Measurements from ENCODE around the gene RGS9BP.
"Not testable (repeated sequence)": the region's sequence is repeated elsewhere in the genome, so short reads cannot be mapped to it uniquely, and the experiment has no call there.

DNA sequence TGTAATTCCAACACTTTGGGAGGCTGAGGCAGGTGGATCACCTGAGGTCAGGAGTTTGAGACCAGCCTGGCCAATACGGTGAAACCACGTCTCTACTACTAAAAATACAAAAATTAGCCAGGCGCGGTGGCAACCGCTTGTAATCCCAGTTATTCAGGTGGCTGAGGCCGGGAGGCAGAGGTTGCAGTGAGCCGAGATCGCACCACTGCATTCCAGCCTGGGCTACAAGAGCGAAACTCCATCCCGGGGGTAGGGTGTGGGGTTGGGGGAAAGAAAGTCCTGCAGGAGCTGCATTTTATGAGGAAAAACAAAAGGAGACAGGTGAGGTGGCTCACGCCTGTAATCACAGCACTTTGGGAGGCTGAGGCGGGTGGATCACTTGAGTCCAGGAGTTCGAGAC is 23.3 kb upstream of the RGS9BP start:
- TF ChIP-seq POLR2A (IDR thresholded peaks at IDR 0.05), result not testable (repeated sequence)
- TF ChIP-seq, protein P1, sequence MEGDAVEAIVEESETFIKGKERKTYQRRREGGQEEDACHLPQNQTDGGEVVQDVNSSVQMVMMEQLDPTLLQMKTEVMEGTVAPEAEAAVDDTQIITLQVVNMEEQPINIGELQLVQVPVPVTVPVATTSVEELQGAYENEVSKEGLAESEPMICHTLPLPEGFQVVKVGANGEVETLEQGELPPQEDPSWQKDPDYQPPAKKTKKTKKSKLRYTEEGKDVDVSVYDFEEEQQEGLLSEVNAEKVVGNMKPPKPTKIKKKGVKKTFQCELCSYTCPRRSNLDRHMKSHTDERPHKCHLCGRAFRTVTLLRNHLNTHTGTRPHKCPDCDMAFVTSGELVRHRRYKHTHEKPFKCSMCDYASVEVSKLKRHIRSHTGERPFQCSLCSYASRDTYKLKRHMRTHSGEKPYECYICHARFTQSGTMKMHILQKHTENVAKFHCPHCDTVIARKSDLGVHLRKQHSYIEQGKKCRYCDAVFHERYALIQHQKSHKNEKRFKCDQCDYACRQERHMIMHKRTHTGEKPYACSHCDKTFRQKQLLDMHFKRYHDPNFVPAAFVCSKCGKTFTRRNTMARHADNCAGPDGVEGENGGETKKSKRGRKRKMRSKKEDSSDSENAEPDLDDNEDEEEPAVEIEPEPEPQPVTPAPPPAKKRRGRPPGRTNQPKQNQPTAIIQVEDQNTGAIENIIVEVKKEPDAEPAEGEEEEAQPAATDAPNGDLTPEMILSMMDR (IDR thresholded peaks at IDR 0.05), result not testable (repeated sequence)

Data from heart left ventricle (tissue), 13 donors.